ENCODE results near the gene CAPN5.
"Not testable (repeated sequence)": the region's sequence is repeated elsewhere in the genome, so short reads cannot be mapped to it uniquely, and the experiment has no call there.

CAPN5 gene

DNA sequence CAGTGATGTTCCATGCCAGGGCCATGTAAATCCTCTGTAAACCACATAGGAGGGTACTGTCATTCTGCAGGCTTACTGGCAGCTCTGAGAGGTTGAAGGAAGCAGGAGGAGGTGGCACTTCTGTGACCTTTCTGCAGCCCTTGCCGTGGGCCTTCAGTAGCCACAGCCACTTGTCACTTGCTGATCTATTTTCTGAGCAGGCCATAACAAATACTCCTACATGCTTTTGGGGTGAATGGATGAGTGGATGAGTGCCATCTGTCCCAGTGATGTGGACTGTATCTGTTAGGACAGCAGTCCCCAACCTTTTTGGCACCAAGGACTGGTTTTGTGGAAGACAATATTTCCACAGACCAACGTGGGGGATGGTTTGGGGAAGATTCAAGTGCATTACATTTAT lies 22.4 kb upstream of the CAPN5 start:
- DNase-seq = no peak

DNA sequence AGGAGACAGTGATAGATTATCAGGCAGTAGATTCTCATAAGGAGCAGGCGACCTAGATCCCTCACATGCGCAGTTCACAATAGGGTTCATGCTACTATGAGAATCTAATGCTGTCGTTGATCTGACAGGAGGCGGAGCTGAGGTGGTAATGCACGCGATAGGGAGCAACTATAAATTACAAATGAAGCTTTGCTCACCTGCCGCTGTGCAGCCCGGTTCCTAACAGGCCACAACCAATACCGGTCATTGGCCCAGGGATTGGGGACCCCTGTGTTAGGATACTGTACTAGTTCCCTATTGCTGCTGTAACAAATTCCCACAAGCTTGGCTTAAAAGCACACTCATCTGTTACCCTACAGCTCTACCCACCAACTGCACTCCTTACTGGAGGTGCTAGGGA lies 21.9 kb upstream of the CAPN5 start:
- DNase-seq = no peak

DNA sequence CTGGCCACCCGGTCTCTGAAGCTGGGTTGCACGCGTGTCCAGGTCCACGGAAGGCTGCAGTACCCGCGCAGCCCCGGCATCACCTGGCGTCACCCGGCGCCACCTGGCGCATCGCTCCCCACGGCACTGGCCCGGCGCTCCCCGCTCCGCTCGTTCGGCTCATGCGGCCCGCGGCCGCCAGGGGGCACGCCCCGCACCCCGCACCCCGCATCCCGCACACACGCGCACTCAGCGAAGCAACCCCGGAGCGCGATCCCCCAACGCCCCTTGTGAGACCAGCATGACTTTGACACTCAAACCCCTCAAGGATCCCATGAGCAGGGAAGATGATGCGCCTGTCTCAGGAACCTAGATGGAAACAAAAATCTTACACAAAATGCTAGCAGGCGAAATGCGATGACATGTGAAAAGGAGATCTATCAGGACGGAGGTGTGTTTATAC lies 20.7 kb upstream of the CAPN5 start:
- no peak for DNase-seq

- peak; percentile 94 for DNase-seq
Observed at GRCh38 chr11:77047007-77047927, 19.5 kb upstream of the CAPN5 start.

- not testable (repeated sequence) for DNase-seq
Observed at GRCh38 chr11:77047928-77048446, 18.8 kb upstream of the CAPN5 start.

GRCh38 chr11:77049026-77049425 lies 17.7 kb upstream of the CAPN5 start:
- DNase-seq = no peak

GRCh38 chr11:77051511-77051910 lies 15.3 kb upstream of the CAPN5 start:
- no peak for DNase-seq

- DNase-seq = no peak
Observed at GRCh38 chr11:77052518-77052917, 14.3 kb upstream of the CAPN5 start.

GRCh38 chr11:77053217-77054015 lies 13.4 kb upstream of the CAPN5 start:
- DNase-seq = no peak

GRCh38 chr11:77054084-77054483 lies 12.7 kb upstream of the CAPN5 start:
- no peak for DNase-seq

DNA sequence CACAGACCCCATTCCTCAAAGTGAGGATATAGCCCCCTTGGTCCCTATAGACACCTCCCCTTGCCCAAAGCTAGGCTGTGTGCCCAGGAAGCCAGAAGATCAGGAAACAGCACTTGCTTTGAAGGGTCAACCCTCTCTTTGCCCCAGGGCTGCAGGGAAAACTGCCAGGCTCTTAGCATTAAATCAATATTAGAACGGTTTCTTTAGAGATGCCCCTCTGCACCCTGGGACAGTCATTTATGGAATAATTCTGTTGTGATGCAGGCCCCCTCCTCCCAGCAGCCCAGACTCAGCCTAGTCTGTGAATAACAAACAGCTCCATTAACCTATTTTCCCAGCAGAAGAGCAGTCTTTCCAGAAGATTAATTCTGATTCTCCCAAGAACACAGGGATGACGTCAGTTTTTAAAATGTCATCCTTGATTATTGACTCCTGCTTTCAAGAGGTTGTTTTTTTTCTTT lies 11.6 kb upstream of the CAPN5 start:
- no peak for DNase-seq

DNA sequence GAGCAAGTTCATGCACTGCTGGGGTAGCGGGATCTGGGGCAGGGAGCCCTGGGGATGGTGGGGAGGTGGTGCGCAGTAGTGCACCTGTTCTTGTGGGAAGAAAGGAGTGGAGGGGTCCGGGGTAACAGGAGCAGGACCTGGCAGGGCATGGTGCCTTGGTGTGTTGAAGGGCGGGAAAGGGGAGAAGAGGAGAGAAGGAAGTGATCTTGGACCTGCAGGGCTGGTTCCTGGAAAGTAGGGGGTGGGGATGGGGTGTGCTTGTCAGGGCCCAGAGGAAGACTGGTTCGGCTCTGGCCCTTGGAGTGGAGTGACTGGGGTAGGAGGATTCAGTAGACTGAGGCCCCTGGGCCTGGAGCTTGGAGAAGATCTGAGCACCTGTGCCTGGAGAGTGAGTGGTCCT lies 10.9 kb upstream of the CAPN5 start:
- DNase-seq = no peak

DNA sequence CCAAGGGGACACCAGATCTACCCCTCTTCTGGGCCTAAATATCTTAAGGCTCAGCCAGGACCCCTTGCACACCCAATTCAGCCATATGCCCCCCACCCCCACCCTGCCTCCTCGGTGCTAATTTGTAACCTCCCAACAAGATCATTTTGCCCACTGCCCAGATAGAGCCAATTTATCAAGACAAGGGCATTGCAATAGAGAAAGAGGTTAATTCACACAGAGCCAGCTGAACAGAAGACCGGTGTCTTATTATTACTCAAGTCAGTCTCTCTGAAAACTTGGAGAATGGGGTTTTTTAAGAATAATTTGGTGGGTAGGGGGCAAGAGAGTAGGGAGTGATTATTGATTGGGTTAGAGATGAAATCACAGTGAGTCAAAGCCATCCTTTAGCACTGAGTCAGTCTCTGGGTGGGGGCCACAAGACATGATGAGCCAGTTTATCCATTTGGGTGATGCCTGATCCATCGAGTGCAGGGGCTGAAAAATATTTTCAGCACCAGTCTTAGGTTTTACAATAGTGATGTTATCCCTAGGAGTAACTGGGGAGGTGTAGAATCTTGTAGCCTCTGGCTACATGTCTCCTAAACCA lies 9.9 kb upstream of the CAPN5 start:
- DNase-seq = no peak

DNA sequence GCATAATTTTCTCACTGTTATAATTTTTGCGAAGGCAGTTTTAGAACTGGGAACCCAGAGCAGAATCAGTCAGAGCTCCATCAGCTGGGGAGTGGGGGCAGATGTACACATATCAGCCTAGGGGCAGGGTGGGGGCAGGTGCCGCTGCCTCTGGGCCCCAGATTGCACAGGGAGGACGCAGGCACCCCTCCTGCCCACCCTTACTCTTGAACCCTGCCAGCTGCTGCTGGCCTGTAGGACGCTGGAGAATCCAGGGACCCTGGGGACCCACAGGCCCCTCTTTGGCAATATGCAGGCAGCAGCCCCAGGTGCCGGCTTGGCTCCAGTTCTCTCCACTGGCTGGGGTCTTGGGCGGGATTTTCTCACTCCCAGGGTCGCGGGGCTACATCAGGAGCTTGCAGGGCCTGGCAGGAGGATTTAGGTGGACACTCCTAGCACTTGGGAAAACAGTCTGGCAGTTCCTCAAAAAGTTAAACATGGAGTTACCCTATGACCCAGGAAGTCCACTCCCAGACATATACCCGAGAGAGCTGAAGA lies 8.8 kb upstream of the CAPN5 start:
- no peak for DNase-seq

- DNase-seq = no peak
Observed at GRCh38 chr11:77058900-77059299, 7.9 kb upstream of the CAPN5 start.

DNA sequence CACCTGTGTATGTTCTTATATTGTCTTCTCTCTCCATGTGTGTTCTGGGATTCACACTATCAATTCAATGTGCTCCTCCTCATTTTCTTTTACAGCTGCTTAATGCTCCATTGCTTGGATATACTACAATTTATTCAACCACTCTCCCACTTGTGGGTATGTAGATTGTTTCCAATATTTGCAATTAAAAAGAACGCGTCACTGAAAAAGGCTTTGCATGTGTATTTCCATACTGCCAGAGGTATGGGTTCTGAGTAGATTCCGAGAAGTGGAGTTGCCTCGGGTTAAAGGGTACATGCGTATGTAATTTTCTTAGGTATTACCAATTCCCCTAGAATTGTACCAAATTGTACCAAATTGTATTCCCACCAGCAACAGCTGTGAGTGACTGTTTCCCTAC lies 7.0 kb upstream of the CAPN5 start:
- DNase-seq = no peak

GRCh38 chr11:77060234-77060633 lies 6.5 kb upstream of the CAPN5 start:
- no peak for DNase-seq

GRCh38 chr11:77061258-77061657 lies 5.5 kb upstream of the CAPN5 start:
- not testable (repeated sequence) for DNase-seq

GRCh38 chr11:77062924-77063323 lies 3.8 kb upstream of the CAPN5 start:
- DNase-seq = no peak

GRCh38 chr11:77063407-77063806 lies 3.4 kb upstream of the CAPN5 start:
- no peak for DNase-seq

DNA sequence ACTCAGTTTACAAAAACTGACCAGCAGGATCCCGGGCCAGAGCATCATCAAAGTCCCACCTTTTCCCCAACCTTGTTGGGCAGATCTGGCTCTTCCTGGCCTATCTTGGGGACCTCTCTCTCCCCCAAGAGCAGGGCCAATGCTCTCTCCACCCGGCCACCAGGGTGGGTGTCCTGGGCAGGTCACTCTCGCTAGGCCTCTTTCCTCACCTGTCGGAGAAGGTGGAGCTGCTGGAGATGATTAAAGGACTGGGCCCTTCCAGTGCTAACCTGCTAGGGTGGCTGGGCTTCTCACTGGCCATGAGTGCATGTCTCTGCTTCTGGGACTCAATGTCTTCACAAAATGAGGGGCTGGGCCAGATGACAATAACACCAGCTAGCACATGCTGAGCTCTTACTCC lies 2.9 kb upstream of the CAPN5 start:
- DNase-seq = no peak

DNA sequence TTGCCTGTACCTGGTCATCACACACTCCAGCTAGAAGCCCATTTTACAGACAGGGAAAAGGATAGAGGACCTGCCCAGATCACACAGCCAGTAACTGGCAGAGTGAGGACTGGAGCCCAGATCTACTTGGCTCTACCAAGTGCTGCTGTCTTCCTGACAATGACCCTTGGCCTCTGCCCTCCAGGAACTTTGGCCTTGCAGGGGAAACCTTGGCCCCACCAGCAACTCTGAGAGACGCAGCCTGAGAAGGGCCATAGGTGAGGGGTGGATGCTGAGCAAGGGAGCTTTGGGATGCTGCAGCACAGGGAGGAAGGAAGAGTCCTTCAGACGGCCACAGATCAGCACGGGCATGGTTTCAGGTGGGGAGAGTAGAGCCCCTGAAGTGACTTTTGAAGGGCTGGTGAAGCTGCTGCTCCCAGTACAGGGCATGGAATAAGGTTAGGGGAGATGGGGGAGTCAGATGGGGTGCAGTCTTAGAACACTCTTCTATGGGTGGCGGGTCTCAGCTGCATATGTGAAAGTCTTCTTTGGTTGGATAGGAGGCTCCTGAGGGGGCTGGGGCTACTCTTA lies 2.0 kb upstream of the CAPN5 start:
- DNase-seq = no peak

DNA sequence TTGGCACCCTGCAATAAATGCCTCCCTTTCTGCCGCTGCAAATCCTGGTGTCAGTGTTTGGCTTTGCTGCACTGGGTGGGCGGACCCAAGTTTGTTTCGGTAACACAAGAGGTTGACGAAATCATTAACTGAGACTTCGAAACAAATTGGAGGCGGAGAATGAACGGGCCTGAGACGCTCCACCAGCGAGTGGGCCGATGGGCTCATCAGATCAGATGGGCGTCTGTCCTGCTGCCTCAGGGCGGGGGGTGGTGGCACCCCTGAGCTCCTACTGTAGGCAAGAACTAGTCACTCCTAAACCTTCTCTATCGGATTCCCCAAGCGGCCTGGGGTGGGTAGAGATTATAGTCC lies 918 bp upstream of the CAPN5 start:
- DNase-seq = no peak
